Keratinocyte (primary cell): ENCODE data around the gene SLC25A10. TPM values are rescaled to one million over a fixed set of nuclear protein-coding genes. Genes with fewer than 3 reads are reported as not detected.

Experiments
- DNase-seq: peaks from one replicate; pipeline ENCODE4 v3.0.0-alpha.2; 2011; ENCODE audit warnings: low read depth, missing footprints, low spot score
- FAIRE-seq: peaks from 2 replicates; lab custom pipeline; 2011; peaks lifted over from hg19 to GRCh38; lab: Jason Lieb, UNC
- H2AFZ ChIP-seq: 2 replicates; pipeline ENCODE4 v1.6.0; 2012; ENCODE audit warnings: low read length, control low read depth, inconsistent platforms; ENCODE audit not compliant: control insufficient read depth
- H3K27ac ChIP-seq: 2 replicates; pipeline ENCODE4 v1.5.1; 2011; ENCODE audit warnings: low read length; ENCODE audit not compliant: control insufficient read depth, insufficient read depth
- H3K27me3 ChIP-seq: 3 replicates; pipeline ENCODE4 v1.6.0; 2011; ENCODE audit warnings: low read length; ENCODE audit not compliant: control insufficient read depth, insufficient read depth; ENCODE audit errors: extremely low read depth
- H3K36me3 ChIP-seq, 2 experiments: 2 replicates in 1 of 2; 3 replicates in 1 of 2; pipeline ENCODE4 v1.5.1; 2011; ENCODE audit warnings: low read length in 2 of 2, mild to moderate bottlenecking in 1 of 2; ENCODE audit not compliant: control insufficient read depth in 2 of 2, insufficient read depth in 2 of 2; ENCODE audit errors: extremely low read depth in 1 of 2
- H3K4me1 ChIP-seq: 3 replicates; pipeline ENCODE4 v1.5.1; 2011; ENCODE audit warnings: low read length; ENCODE audit not compliant: control insufficient read depth, insufficient read depth; ENCODE audit errors: extremely low read depth
- H3K4me2 ChIP-seq: 3 replicates; pipeline ENCODE4 v1.6.0; 2011; ENCODE audit warnings: low read depth, low read length; ENCODE audit not compliant: control insufficient read depth, insufficient read depth; ENCODE audit errors: extremely low read depth
- H3K4me3 ChIP-seq, 3 experiments: fragments of 200-600 bp in 1 of 3; sonication (generic) in 1 of 3; 2 replicates in 2 of 3; 3 replicates in 1 of 3; pipeline ENCODE4 v1.5.1; 2011 to 2016; ENCODE audit warnings: low read length in 3 of 3, mild to moderate bottlenecking in 3 of 3, control low read depth in 2 of 3, inconsistent platforms in 1 of 3, low read depth in 1 of 3, mixed read lengths in 1 of 3, mixed run types in 1 of 3, moderate library complexity in 1 of 3; ENCODE audit not compliant: control insufficient read depth in 2 of 3, insufficient read depth in 2 of 3; ENCODE audit errors: extremely low read depth in 1 of 3
- H3K79me2 ChIP-seq: 2 replicates; pipeline ENCODE4 v1.6.0; 2012; ENCODE audit warnings: low read length; ENCODE audit not compliant: control insufficient read depth, insufficient read depth
- H3K9ac ChIP-seq: 3 replicates; pipeline ENCODE4 v1.6.0; 2011; ENCODE audit warnings: low read length; ENCODE audit not compliant: control insufficient read depth, insufficient read depth; ENCODE audit errors: extremely low read depth
- H3K9me1 ChIP-seq: 3 replicates; pipeline ENCODE4 v1.6.0; 2011; ENCODE audit warnings: low read length; ENCODE audit not compliant: control insufficient read depth, insufficient read depth; ENCODE audit errors: extremely low read depth
- H3K9me3 ChIP-seq: 2 replicates; pipeline ENCODE4 v1.5.1; 2012; ENCODE audit warnings: low read depth, low read length; ENCODE audit not compliant: control insufficient read depth
- H4K20me1 ChIP-seq: 3 replicates; pipeline ENCODE4 v1.6.0; 2011; ENCODE audit warnings: low read length; ENCODE audit not compliant: control insufficient read depth, insufficient read depth; ENCODE audit errors: extremely low read depth
- CTCF ChIP-seq, 3 experiments: IDR thresholded peaks in 1 of 3; conservative IDR thresholded peaks in 1 of 3; optimal IDR thresholded peaks in 1 of 3; 2 replicates in 2 of 3; 3 replicates in 1 of 3; pipeline versions ENCODE3 to v1.5.1; 2011; ENCODE audit warnings: low read length in 3 of 3, mild to moderate bottlenecking in 3 of 3, moderate library complexity in 2 of 3, control low read depth in 1 of 3, inconsistent platforms in 1 of 3; ENCODE audit not compliant: insufficient read depth in 2 of 3; ENCODE audit errors: extremely low read depth in 1 of 3
- EZH2 ChIP-seq: IDR thresholded peaks from one replicate; pipeline ENCODE4 v1.6.1; 2012; ENCODE audit warnings: inconsistent platforms, mild to moderate bottlenecking, low read length, moderate library complexity
- dilution Hi-C: fragments of 300-500 bp; cut with MboI; formaldehyde crosslinking; loops from one replicate; pipeline ENCODE4 v1.7.0; 2020; ENCODE audit warnings: low sequenced_read_pairs; ENCODE audit not compliant: extremely low pct_ligation_motif_present
- polyA plus RNA-seq, 5 experiments: library from polyadenylated mRNA; depleted of rRNA in 3 of 5; stranded (reverse) in 3 of 5; stranded (forward) in 1 of 5; unstranded in 1 of 5; fragments of >200 nt; gene quantifications; 1 replicate in 1 of 5; 2 replicates in 3 of 5; 3 replicates in 1 of 5; pipeline versions ENCODE4 v1.2.1 to v1.2.3, GENCODE V29; 2011 to 2012; ENCODE audit warnings: missing spikeins in 2 of 5, low read depth in 1 of 5, low replicate concordance in 1 of 5

Gene SLC25A10
- polyA plus RNA-seq, 1 donor (not counting 4 experiments of a cell fraction or from before 2014, with no cell fraction given) = 12.7 TPM

- H3K27ac ChIP-seq = no peak overlapping the region
- H3K9me3 ChIP-seq = no peaks in the 10 kb centered on the region
- no peak overlapping the region for H2AFZ ChIP-seq
- DNase-seq (no peak), FAIRE-seq (no peak)
- peaks cover 19 to 35% of the 10 kb centered on the region in 2 experiments for H3K36me3 ChIP-seq
- H3K27me3 ChIP-seq = no peaks in the 10 kb centered on the region
- H4K20me1 ChIP-seq = no peaks in the 10 kb centered on the region
- TF ChIP-seq EZH2 = no peak
- TF ChIP-seq CTCF (optimal IDR thresholded peaks at IDR 0.05 in 1 of 3, IDR thresholded peaks at IDR 0.05 in 1 of 3, conservative IDR thresholded peaks at IDR 0.05 in 1 of 3; ENCODE audit: extremely low read depth in 1 of 3, insufficient read depth in 2 of 3, low read length in 3 of 3) = no peak
- no peak overlapping the region for H3K4me2 ChIP-seq
- H3K4me1 ChIP-seq = no peaks in the 10 kb centered on the region
- dilution Hi-C loops = no loop called here
- H3K4me3 ChIP-seq = no peak overlapping the region
- H3K79me2 ChIP-seq = peaks cover 10% of the 10 kb centered on the region
- no peaks in the 10 kb centered on the region for H3K9me1 ChIP-seq
- no peak overlapping the region for H3K9ac ChIP-seq
Measured at GRCh38 chr17:81676906-81677305, 35.2 kb upstream of the SLC25A10 start.

- Histone ChIP-seq H3K4me3 (no peak overlapping the region), H3K9ac (no peak overlapping the region), H3K27ac (no peak overlapping the region), H3K79me2 (peaks cover 28% of the 10 kb centered on the region), H2AFZ (no peak overlapping the region), H3K36me3 (peaks cover 5 to 9% of the 10 kb centered on the region in 2 experiments), H3K4me1 (peaks cover 16% of the 10 kb centered on the region), H3K27me3 (no peaks in the 10 kb centered on the region), H4K20me1 (peaks cover under 1% of the 10 kb centered on the region), H3K9me1 (no peaks in the 10 kb centered on the region), H3K4me2 (no peak overlapping the region), H3K9me3 (no peaks in the 10 kb centered on the region)
- FAIRE-seq = no peak
- DNase-seq = no peak
- TF ChIP-seq CTCF (optimal IDR thresholded peaks at IDR 0.05 in 1 of 3, IDR thresholded peaks at IDR 0.05 in 1 of 3, conservative IDR thresholded peaks at IDR 0.05 in 1 of 3; ENCODE audit: extremely low read depth in 1 of 3, insufficient read depth in 2 of 3, low read length in 3 of 3) (no peak), EZH2 (no peak)
- dilution Hi-C loops = no loop called here
Measured at GRCh38 chr17:81680150-81680549, 31.9 kb upstream of the SLC25A10 start.
